ENCODE results near the gene JAZF1.

- TF ChIP-seq EP300 (IDR thresholded peaks at IDR 0.05; ENCODE audit: low read length) (no peak), KAT7 (CRISPR knock-in tag; IDR thresholded peaks at IDR 0.05; ENCODE audit: borderline replicate concordance) (no peak), ZC3H11A (IDR thresholded peaks at IDR 0.05; ENCODE audit: low read depth, low read length) (no peak), ZNF143 (CRISPR knock-in tag; IDR thresholded peaks at IDR 0.05) (no peak), TGIF2 (CRISPR knock-in tag; IDR thresholded peaks at IDR 0.05) (no peak)
- TF ChIP-seq, protein P1, sequence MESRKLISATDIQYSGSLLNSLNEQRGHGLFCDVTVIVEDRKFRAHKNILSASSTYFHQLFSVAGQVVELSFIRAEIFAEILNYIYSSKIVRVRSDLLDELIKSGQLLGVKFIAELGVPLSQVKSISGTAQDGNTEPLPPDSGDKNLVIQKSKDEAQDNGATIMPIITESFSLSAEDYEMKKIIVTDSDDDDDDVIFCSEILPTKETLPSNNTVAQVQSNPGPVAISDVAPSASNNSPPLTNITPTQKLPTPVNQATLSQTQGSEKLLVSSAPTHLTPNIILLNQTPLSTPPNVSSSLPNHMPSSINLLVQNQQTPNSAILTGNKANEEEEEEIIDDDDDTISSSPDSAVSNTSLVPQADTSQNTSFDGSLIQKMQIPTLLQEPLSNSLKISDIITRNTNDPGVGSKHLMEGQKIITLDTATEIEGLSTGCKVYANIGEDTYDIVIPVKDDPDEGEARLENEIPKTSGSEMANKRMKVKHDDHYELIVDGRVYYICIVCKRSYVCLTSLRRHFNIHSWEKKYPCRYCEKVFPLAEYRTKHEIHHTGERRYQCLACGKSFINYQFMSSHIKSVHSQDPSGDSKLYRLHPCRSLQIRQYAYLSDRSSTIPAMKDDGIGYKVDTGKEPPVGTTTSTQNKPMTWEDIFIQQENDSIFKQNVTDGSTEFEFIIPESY (CRISPR knock-in tag; IDR thresholded peaks at IDR 0.05): no peak
Observed at GRCh38 chr7:28225576-28225975, 45.0 kb upstream of the JAZF1 start.

All from K562 (cell line).